HG02571 (cell line): ENCODE measurements around the gene FUCA1.
"Not testable (repeated sequence)": the region's sequence is repeated elsewhere in the genome, so short reads cannot be mapped to it uniquely, and the experiment has no call there.

ENCODE experiments used
- ATAC-seq: cut with Tn5 transposase; IDR thresholded peaks from one replicate; pipeline ENCODE4 v1.9.1; 2021; ENCODE audit warnings: mild to moderate bottlenecking, moderate library complexity; ENCODE audit not compliant: unreplicated experiment

FUCA1 gene

GRCh38 chr1:23867895-23868556, at the start of gene FUCA1:
FUCA1 (minus strand) TSS chr1:23868290; CDS start chr1:23868286, 4 bp downstream.
- peak; percentile 95 for ATAC-seq

- no peak for ATAC-seq
Observed at GRCh38 chr1:23916209-23917131, 48.4 kb upstream of the FUCA1 start.

GRCh38 chr1:23915466-23915865, 47.4 kb upstream of the FUCA1 start:
- no peak for ATAC-seq

GRCh38 chr1:23914921-23915320, 46.8 kb upstream of the FUCA1 start:
- no peak for ATAC-seq

GRCh38 chr1:23913212-23913880, 45.3 kb upstream of the FUCA1 start, which contains the start of gene CNR2:
CNR2 (minus strand) TSS chr1:23913362; CDS start chr1:23875617, 37,745 bp downstream.
- no peak for ATAC-seq

GRCh38 chr1:23911921-23912320, 43.8 kb upstream of the FUCA1 start:
- ATAC-seq = no peak

GRCh38 chr1:23910553-23911246, 42.6 kb upstream of the FUCA1 start:
- no peak for ATAC-seq

GRCh38 chr1:23910144-23910543, 42.1 kb upstream of the FUCA1 start:
- ATAC-seq = no peak

GRCh38 chr1:23909412-23909811, 41.3 kb upstream of the FUCA1 start:
- ATAC-seq = no peak

GRCh38 chr1:23908453-23909341, 40.6 kb upstream of the FUCA1 start:
- ATAC-seq = no peak

- ATAC-seq = no peak
Observed at GRCh38 chr1:23906731-23907130, 38.6 kb upstream of the FUCA1 start.

GRCh38 chr1:23905461-23906025, 37.5 kb upstream of the FUCA1 start:
- no peak for ATAC-seq

GRCh38 chr1:23904748-23905357, 36.8 kb upstream of the FUCA1 start:
- ATAC-seq = no peak

GRCh38 chr1:23903754-23904153, 35.7 kb upstream of the FUCA1 start:
- ATAC-seq = no peak

GRCh38 chr1:23902321-23903278, 34.5 kb upstream of the FUCA1 start:
- ATAC-seq = no peak

GRCh38 chr1:23900017-23900416, 31.9 kb upstream of the FUCA1 start:
- ATAC-seq = not testable (repeated sequence)

- ATAC-seq = no peak
Observed at GRCh38 chr1:23899070-23899469, 31.0 kb upstream of the FUCA1 start.

- no peak for ATAC-seq
Observed at GRCh38 chr1:23897083-23897482, 29.0 kb upstream of the FUCA1 start.
